H9 (cell line): ENCODE results near the gene CC2D1A. TPM values are rescaled to one million over a fixed set of nuclear protein-coding genes. Genes with fewer than 3 reads are reported as not detected.

ENCODE experiments used
- DNase-seq: peaks from one replicate; pipeline ENCODE4 v3.0.0-alpha.2; 2017
- H2AFZ ChIP-seq: one replicate; pipeline ENCODE4 v1.6.1; 2013; ENCODE audit warnings: mild to moderate bottlenecking, low read length, control low read depth, moderate library complexity
- H2AK5ac ChIP-seq: 2 replicates; pipeline ENCODE4 v1.6.1; 2013; ENCODE audit warnings: low read length, control low read depth, mixed read lengths; ENCODE audit not compliant: insufficient read length
- H2BK120ac ChIP-seq: one replicate; pipeline ENCODE4 v1.6.1; 2013; ENCODE audit warnings: low read depth, mild to moderate bottlenecking, low read length, control low read depth, inconsistent platforms; ENCODE audit not compliant: poor library complexity, severe bottlenecking
- H2BK12ac ChIP-seq: 2 replicates; pipeline ENCODE4 v1.6.1; 2013; ENCODE audit warnings: low read length, control low read depth, mixed read lengths, low read depth; ENCODE audit not compliant: insufficient read length
- H2BK15ac ChIP-seq: 2 replicates; pipeline ENCODE4 v1.6.1; 2013; ENCODE audit warnings: low read depth, low read length, control low read depth
- H2BK20ac ChIP-seq: one replicate; pipeline ENCODE4 v1.6.1; 2013; ENCODE audit warnings: low read depth, mild to moderate bottlenecking, low read length, control low read depth, inconsistent platforms; ENCODE audit not compliant: poor library complexity, severe bottlenecking
- H2BK5ac ChIP-seq: 2 replicates; pipeline ENCODE4 v1.6.1; 2013; ENCODE audit warnings: low read length, control low read depth, mixed read lengths; ENCODE audit not compliant: insufficient read length
- H3K14ac ChIP-seq: 2 replicates; pipeline ENCODE4 v1.6.1; 2013; ENCODE audit warnings: low read length, control low read depth; ENCODE audit not compliant: insufficient read depth
- H3K18ac ChIP-seq: 2 replicates; pipeline ENCODE4 v1.6.1; 2013; ENCODE audit warnings: low read depth, mild to moderate bottlenecking, mixed read lengths, low read length, control low read depth; ENCODE audit not compliant: insufficient read length
- H3K23ac ChIP-seq: 2 replicates; pipeline ENCODE4 v1.6.1; 2013; ENCODE audit warnings: low read length, control low read depth, mixed read lengths, low read depth; ENCODE audit not compliant: insufficient read length
- H3K23me2 ChIP-seq: 2 replicates; pipeline ENCODE4 v1.6.1; 2013; ENCODE audit warnings: low read depth, mild to moderate bottlenecking, mixed read lengths, low read length, control low read depth; ENCODE audit not compliant: insufficient read length, poor library complexity, severe bottlenecking
- H3K27ac ChIP-seq: 2 replicates; pipeline ENCODE4 v1.5.1; 2013; ENCODE audit warnings: low read length, control low read depth, mixed read lengths, low read depth; ENCODE audit not compliant: insufficient read length
- H3K27me3 ChIP-seq: 2 replicates; pipeline ENCODE4 v1.6.1; 2013; ENCODE audit warnings: low read length, control low read depth, inconsistent platforms; ENCODE audit not compliant: insufficient read depth
- H3K4ac ChIP-seq: 2 replicates; pipeline ENCODE4 v1.6.1; 2013; ENCODE audit warnings: low read depth, mild to moderate bottlenecking, control low read depth, inconsistent platforms, low read length, moderate library complexity
- H3K4me1 ChIP-seq: 2 replicates; pipeline ENCODE4 v1.6.1; 2013; ENCODE audit warnings: low read length, control low read depth, inconsistent platforms; ENCODE audit not compliant: insufficient read depth
- H3K4me2 ChIP-seq: 2 replicates; pipeline ENCODE4 v1.6.1; 2013; ENCODE audit warnings: low read length, control low read depth, mixed read lengths; ENCODE audit not compliant: insufficient read length, insufficient read depth
- H3K56ac ChIP-seq: 2 replicates; pipeline ENCODE4 v1.6.1; 2013; ENCODE audit warnings: low read depth, mild to moderate bottlenecking, mixed read lengths, low read length, control low read depth; ENCODE audit not compliant: insufficient read length
- H3K79me1 ChIP-seq: 2 replicates; pipeline ENCODE4 v1.6.1; 2013; ENCODE audit warnings: low read depth, mild to moderate bottlenecking, moderate library complexity, low read length, control low read depth, inconsistent platforms; ENCODE audit not compliant: insufficient read depth, poor library complexity, severe bottlenecking
- H3K79me2 ChIP-seq: 2 replicates; pipeline ENCODE4 v1.6.1; 2013; ENCODE audit warnings: low read length, control low read depth, inconsistent platforms; ENCODE audit not compliant: insufficient read depth
- H3K9ac ChIP-seq: 2 replicates; pipeline ENCODE4 v1.6.1; 2013; ENCODE audit warnings: low read length, control low read depth, mixed read lengths; ENCODE audit not compliant: insufficient read length; ENCODE audit errors: extremely low read depth
- H3K9me3 ChIP-seq: one replicate; pipeline ENCODE4 v1.6.1; 2013; ENCODE audit warnings: low read depth, low read length, inconsistent platforms; ENCODE audit not compliant: control insufficient read depth
- H3T11ph ChIP-seq: one replicate; pipeline ENCODE4 v1.6.1; 2013; ENCODE audit warnings: mild to moderate bottlenecking, low read length, control low read depth, inconsistent platforms
- H4K20me1 ChIP-seq: one replicate; pipeline ENCODE4 v1.6.1; 2013; ENCODE audit not compliant: control insufficient read depth, insufficient read length, insufficient read depth
- H4K5ac ChIP-seq: 2 replicates; pipeline ENCODE4 v1.6.1; 2013; ENCODE audit warnings: low read depth, mild to moderate bottlenecking, mixed read lengths, low read length, control low read depth; ENCODE audit not compliant: insufficient read length
- H4K8ac ChIP-seq: replicated peaks from 2 replicates; pipeline ENCODE4 v1.6.1; 2013; ENCODE audit warnings: low read length, control low read depth, mixed read lengths, low read depth; ENCODE audit not compliant: insufficient read length
- H4K91ac ChIP-seq: 2 replicates; pipeline ENCODE4 v1.6.1; 2013; ENCODE audit warnings: low read depth, mild to moderate bottlenecking, moderate library complexity, mixed read lengths, low read length, control low read depth; ENCODE audit not compliant: insufficient read length
- H3K27ac Mint-ChIP-seq, 3 experiments: 2 replicates in 2 of 3; 3 replicates in 1 of 3; pipeline ENCODE4 v1.8.0; 2020 to 2021; ENCODE audit warnings: mixed read lengths in 3 of 3, mild to moderate bottlenecking in 1 of 3, moderate library complexity in 1 of 3
- H3K27me3 Mint-ChIP-seq: 2 replicates; pipeline ENCODE4 v1.8.0; 2021; ENCODE audit warnings: low read depth, mild to moderate bottlenecking, moderate library complexity, mixed read lengths
- H3K36me3 Mint-ChIP-seq, 3 experiments: 2 replicates in 2 of 3; 3 replicates in 1 of 3; pipeline ENCODE4 v1.8.0; 2020 to 2021; ENCODE audit warnings: low read depth in 3 of 3, mixed read lengths in 3 of 3; ENCODE audit not compliant: insufficient read depth in 1 of 3
- H3K4me1 Mint-ChIP-seq, 2 experiments: 2 replicates each; pipeline ENCODE4 v1.8.0; 2020; ENCODE audit warnings: mixed read lengths in 2 of 2
- H3K4me3 Mint-ChIP-seq, 2 experiments: 2 replicates in 1 of 2; 3 replicates in 1 of 2; pipeline ENCODE4 v1.8.0; 2020 to 2021; ENCODE audit warnings: mild to moderate bottlenecking in 2 of 2, mixed read lengths in 2 of 2, moderate library complexity in 1 of 2
- H3K9me3 Mint-ChIP-seq, 2 experiments: 2 replicates in 1 of 2; 3 replicates in 1 of 2; pipeline ENCODE4 v1.8.0; 2020; ENCODE audit warnings: mild to moderate bottlenecking in 2 of 2, mixed read lengths in 2 of 2, moderate library complexity in 1 of 2
- CTCF ChIP-seq: fragments of 200-600 bp; sonication (generic); conservative IDR thresholded peaks from 3 replicates; pipeline ENCODE4 v1.8.0; 2021; ENCODE audit warnings: antibody characterized with exemption, mild to moderate bottlenecking
- WGBS: extraction: QIAGEN DNeasy Blood & Tissue Kit; methylation state at CpG from one replicate; pipeline ENCODE4 v1.1.7; 2013; ENCODE audit warnings: missing lambda C conversion rate, low lambda C conversion rate, mixed read lengths; ENCODE audit not compliant: insufficient read length; ENCODE audit errors: extremely low coverage; 5-methylcytosine and 5-hydroxymethylcytosine counted together
- total RNA-seq: library from RNA; stranded (reverse); gene quantifications from 2 replicates; pipeline ENCODE4 v1.2.1, GENCODE V29; 2021

The CC2D1A gene
- total RNA-seq, 1 experiment from 2014 or later = 48.5 TPM

- Mint-ChIP-seq H3K27ac (peak overlapping the region; percentile 75 to 95 (median 82); a peak in 5 of 7 replicates), H3K4me1 (peaks cover 9 to 12% of the 10 kb centered on the region in 2 experiments), H3K27me3 (peaks cover 2% of the 10 kb centered on the region; the same call in 1 of the 2 replicates), H3K9me3 (no peaks in the 10 kb centered on the region), H3K4me3 (peak overlapping the region; percentile 86 to 92), H3K36me3 (peaks cover 11 to 33% (median 30%) of the 10 kb centered on the region in 3 experiments; a peak in 5 of 7 replicates)
- H4K20me1 ChIP-seq = no peaks in the 10 kb centered on the region
- H3K18ac ChIP-seq = peak overlapping the region; percentile 0
- H3K23me2 ChIP-seq = peaks cover 11% of the 10 kb centered on the region
- peak; percentile 50 for DNase-seq
- no CpG with 5 or more reads among the region's 13 CpGs for WGBS
- H3K27ac ChIP-seq = no peak overlapping the region
- no peak overlapping the region for H4K5ac ChIP-seq
- H2AFZ ChIP-seq = no peak overlapping the region
- H3K27me3 ChIP-seq = no peaks in the 10 kb centered on the region
- H2BK12ac ChIP-seq = no peak overlapping the region
- no peak overlapping the region for H3K4ac ChIP-seq
- H3K56ac ChIP-seq = no peak overlapping the region
- peak overlapping the region; percentile 85; the same call in 1 of the 2 replicates for H3K14ac ChIP-seq
- H2AK5ac ChIP-seq = no peak overlapping the region
- H3K79me2 ChIP-seq = peaks cover 6% of the 10 kb centered on the region; the same call in 1 of the 2 replicates
- H2BK15ac ChIP-seq = no peak overlapping the region
- H2BK120ac ChIP-seq = no peak overlapping the region
- H3K9me3 ChIP-seq = no peaks in the 10 kb centered on the region
- no peak overlapping the region for H4K91ac ChIP-seq
- no peak for TF ChIP-seq CTCF
- H4K8ac ChIP-seq = no peak overlapping the region
- peak overlapping the region; percentile 91 for H3K4me2 ChIP-seq
- H3T11ph ChIP-seq = no peak overlapping the region
- H2BK20ac ChIP-seq = no peak overlapping the region
- no peak overlapping the region for H3K23ac ChIP-seq
- H3K9ac ChIP-seq = peak overlapping the region; percentile 73
- peaks cover 8% of the 10 kb centered on the region for H3K79me1 ChIP-seq
- H3K4me1 ChIP-seq = no peaks in the 10 kb centered on the region
- H2BK5ac ChIP-seq = no peak overlapping the region
Measured at GRCh38 chr19:13952931-13953531, 47.0 kb downstream of the CC2D1A start.
